Left cardiac atrium (tissue), 4 donors: ENCODE measurements around the gene TIMM44. TPM values are rescaled to one million over a fixed set of nuclear protein-coding genes. Genes with fewer than 3 reads are reported as not detected.
"Not testable (repeated sequence)": the region's sequence is repeated elsewhere in the genome, so short reads cannot be mapped to it uniquely, and the experiment has no call there.

ENCODE experiments used
- ATAC-seq, 2 donors: fragments of 200-7000 bp; cut with Tn5 transposase; one replicate each; pipeline ENCODE4 v1.9.1; 2020; ENCODE audit warnings: mild to moderate bottlenecking in 2 of 2, moderate library complexity in 2 of 2
- DNase-seq: peaks from one replicate; pipeline ENCODE4 v3.0.0-alpha.2; 2020
- intact Hi-C, 2 donors: fragments of 100-400 bp; cut with DNase I; formaldehyde crosslinking; loops; one replicate each; pipeline versions ENCODE4 v1.14.1 to v1.15.1; 2022 to 2023
- total RNA-seq, 2 donors: library from RNA; stranded (reverse); fragmentation: NEBNext Ultra II Directional; extraction: Animal tissue kit (Norgen Biotek cat#: 25700); gene quantifications; one replicate each; pipeline ENCODE4 v1.2.1, GENCODE V29; 2021
- donor health status: DM: no; HTN: yes; CAD: no.
- donor health status: DM: no; HTN: yes; CAD: no; lungs with severe emphysema.
- donor health status: DM: yes; HTN: yes; CAD: no.
- donor health status: Dilated cardiomyopathy.

The TIMM44 gene
- total RNA-seq, 2 donors from 2014 or later = 70.6 to 73.8 TPM

GRCh38 chr19:7930765-7931164 lies 12.7 kb downstream of the TIMM44 start:
- DNase-seq (no peak), ATAC-seq (no peak)
- intact Hi-C loops = no loop called here

- ATAC-seq, DNase-seq, intact Hi-C loops: not testable (repeated sequence)
Observed at GRCh38 chr19:7930030-7930429, 13.4 kb downstream of the TIMM44 start.

GRCh38 chr19:7928741-7929701 lies 14.4 kb downstream of the TIMM44 start:
- DNase-seq (peak; percentile 32), ATAC-seq (peak; percentile 4 to 8)
- intact Hi-C loops = no loop called here

- DNase-seq (peak; percentile 39), ATAC-seq (peak; percentile 9 to 45)
- intact Hi-C loops = no loop called here
Observed at GRCh38 chr19:7928334-7928706, 15.1 kb downstream of the TIMM44 start.

GRCh38 chr19:7927605-7928333 lies 15.7 kb downstream of the TIMM44 start:
- intact Hi-C loops = no loop called here
- ATAC-seq (peak in 1 of 2 donors; percentile 3), DNase-seq (peak; percentile 35)

- no peak for ATAC-seq
- peak; percentile 39 for DNase-seq
- intact Hi-C loops = no loop called here
Observed at GRCh38 chr19:7926727-7927604, 16.5 kb downstream of the TIMM44 start.

- DNase-seq (peak; percentile 77), ATAC-seq (peak; percentile 41 to 53)
- intact Hi-C loops = no loop called here
Observed at GRCh38 chr19:7926021-7926726, 17.3 kb downstream of the TIMM44 start, which contains the start of gene CTXN1. CTXN1 (minus strand) TSS chr19:7926135; CDS start chr19:7925538, 597 bp downstream.

- intact Hi-C loops = no loop called here
- DNase-seq = peak; percentile 80
- no peak for ATAC-seq
Observed at GRCh38 chr19:7925171-7925851, 18.2 kb downstream of the TIMM44 start.

- DNase-seq (no peak), ATAC-seq (no peak)
- intact Hi-C loops = no loop called here
Observed at GRCh38 chr19:7924651-7925170, 18.8 kb downstream of the TIMM44 start.

- DNase-seq (no peak), ATAC-seq (no peak)
- intact Hi-C loops = no loop called here
Observed at GRCh38 chr19:7924241-7924640, 19.2 kb downstream of the TIMM44 start.

- ATAC-seq = no peak
- intact Hi-C loops = no loop called here
- no peak for DNase-seq
Observed at GRCh38 chr19:7923295-7924191, 19.9 kb downstream of the TIMM44 start.

- ATAC-seq = no peak
- intact Hi-C loops = no loop called here
- no peak for DNase-seq
Observed at GRCh38 chr19:7922836-7923195, 20.6 kb downstream of the TIMM44 start.

GRCh38 chr19:7921967-7922835 lies 21.3 kb downstream of the TIMM44 start:
- DNase-seq = no peak
- intact Hi-C loops = no loop called here
- ATAC-seq = no peak

- intact Hi-C loops = no loop called here
- DNase-seq (no peak), ATAC-seq (no peak)
Observed at GRCh38 chr19:7921302-7921966, 22.0 kb downstream of the TIMM44 start.

- peak; percentile 88 for ATAC-seq
Observed at GRCh38 chr19:7920519-7921301, 22.8 kb downstream of the TIMM44 start.

More at GRCh38 chr19:7920519-7921301, 22.8 kb downstream of the TIMM44 start:
- intact Hi-C loops = no loop called here
- DNase-seq = peak; percentile 100
